SH-SY5Y (cell line): ENCODE data around the gene STYXL2.

Source experiments
- GATA2 ChIP-seq: IDR thresholded peaks from 2 replicates; pipeline ENCODE4 v1.6.1; 2011; ENCODE audit warnings: mild to moderate bottlenecking, low read depth, low read length
- GATA3 ChIP-seq: IDR thresholded peaks from 2 replicates; pipeline ENCODE4 v1.6.1; 2011; ENCODE audit warnings: low read depth, mild to moderate bottlenecking, low read length, moderate library complexity

GRCh38 chr1:167054946-167055630 is 38.8 kb upstream of the STYXL2 start:
- TF ChIP-seq GATA3, result no peak
- TF ChIP-seq GATA2, result no peak
